Activated CD4-positive, alpha-beta T cell treated with anti-CD3 and anti-CD28 coated beads, Interleukin-2, Interleukin-4, amounts not matched to agents 100 ng/mL and 50 ng/mL, durations not matched to agents 16 hours and 8 hours (primary cell): ENCODE measurements around the gene OLFM2.

Experiments
- DNase-seq: peaks from one replicate; pipeline ENCODE4 v3.0.0-alpha.2; 2020; ENCODE audit warnings: low spot score

The OLFM2 gene

DNA sequence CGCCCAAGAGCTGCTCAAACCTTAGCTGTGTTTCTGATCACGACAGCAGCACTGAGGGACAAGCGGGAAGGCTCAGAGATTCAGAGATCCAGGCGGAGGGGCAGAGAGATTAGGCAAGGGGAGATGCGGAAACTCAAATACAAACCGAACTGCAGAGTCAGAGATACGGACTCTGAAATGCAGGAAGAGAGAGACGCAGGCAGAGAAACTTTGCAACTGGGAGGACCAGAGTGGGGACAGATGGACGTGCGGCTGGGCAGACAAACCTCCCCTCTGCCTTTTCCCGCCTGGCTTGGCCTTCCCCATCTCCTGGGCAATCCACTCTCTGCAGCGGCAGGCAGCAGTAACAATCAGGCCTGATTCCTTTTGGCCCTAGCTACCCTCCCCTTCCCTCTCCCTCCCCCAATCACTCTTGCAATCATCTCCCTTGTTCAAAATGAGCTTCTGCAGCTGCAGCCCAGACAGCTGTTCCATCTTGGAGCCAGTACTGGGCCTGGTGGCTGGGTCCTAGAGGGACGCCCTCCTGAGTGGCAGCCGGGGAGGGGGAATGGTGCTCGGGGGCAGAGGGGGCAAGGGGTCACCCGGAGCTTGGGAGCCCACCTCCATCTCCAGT is 29.7 kb downstream of the OLFM2 start:
- no peak for DNase-seq

DNA sequence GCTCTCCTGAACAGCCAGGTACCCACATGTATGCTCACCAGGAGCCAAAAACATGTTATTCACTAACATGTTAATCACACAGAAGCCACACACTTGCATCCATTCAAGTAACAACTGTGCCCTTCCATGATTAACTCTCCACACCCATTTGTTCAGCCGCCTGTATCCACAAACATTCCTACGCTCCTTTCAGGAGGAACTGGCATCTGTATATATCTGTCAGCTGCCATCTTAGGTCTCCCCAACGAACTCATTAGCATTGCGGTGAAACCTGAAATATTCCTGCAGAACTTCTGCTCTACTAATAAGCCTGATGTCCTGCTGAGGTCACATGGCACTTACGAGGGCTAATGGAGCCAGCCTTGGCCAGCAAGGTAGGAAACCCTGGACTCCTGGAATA is 33.0 kb downstream of the OLFM2 start:
- no peak for DNase-seq

DNA sequence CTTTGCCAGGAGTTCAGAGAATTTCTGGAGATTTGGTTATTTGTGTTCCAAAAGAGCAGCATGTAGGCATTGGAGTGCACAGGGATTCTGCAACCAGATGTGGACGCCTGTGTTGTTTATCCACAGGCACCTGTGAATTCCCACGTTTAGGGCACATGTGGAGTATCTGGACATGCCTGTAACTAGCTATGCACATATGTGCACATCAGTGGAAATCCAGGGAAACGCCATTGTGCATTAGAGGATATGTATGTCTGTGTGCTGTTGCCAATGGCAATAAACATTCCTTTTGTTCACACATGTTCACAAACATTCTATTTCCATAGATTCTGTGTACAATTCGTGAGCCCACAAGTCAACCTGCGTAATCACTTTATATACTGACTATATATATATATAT is 34.7 kb downstream of the OLFM2 start:
- no peak for DNase-seq

DNA sequence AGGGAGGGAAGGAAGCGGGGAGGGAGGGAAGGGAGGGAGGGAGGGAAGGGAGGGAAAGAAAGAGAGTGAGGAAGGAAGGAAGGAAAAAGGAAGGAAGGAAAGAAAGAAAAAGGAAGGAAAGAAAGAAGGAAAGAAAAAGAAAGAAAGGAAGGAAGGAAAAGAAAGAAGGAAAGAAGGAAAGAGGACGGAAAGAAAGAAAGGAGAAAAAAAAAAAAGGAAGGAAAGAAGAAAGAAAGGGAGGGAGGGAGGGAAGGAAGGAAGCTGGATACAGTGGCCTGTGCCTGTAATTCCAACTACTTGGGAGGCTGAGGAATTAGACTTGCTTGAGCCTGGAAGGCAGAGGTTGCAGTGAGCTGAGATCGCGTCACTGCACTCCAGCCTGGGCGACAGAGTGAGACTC is 35.3 kb downstream of the OLFM2 start:
- DNase-seq: no peak

DNA sequence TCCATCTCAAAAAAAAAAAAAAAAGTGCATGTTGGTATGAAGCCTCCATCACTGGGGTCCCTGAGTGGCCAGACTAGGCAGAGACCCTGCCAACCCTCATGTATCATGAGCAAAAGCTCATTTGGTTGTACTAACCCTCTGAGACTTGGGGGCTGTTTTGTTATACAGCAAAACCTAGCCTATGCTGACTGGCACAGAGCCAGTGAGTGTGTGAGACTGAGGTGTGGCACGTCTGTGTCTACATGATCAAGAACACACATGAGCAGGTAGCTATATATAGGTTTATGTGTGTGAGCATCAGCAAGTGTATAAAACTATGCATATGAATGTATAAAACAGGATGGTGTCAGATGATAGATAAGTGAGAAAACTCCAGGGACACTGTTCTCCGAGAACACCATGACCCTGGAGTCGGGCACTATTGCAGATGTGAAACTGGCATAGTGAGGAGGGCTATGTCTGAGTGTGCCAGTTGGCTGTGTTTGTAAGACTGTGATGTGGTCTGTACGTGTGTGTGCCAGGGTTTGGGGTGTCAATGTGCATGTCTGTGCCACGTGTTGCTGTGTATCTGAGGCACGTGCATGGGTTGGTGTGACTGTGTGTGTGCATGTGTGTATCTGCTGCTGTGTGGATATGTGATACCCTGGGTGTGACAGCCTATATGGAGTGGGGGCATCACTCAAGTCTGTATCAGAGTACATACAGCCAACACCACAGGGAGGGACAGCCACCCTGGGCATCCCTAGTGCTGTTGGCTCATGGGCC is 44.5 kb downstream of the OLFM2 start:
- DNase-seq: no peak

DNA sequence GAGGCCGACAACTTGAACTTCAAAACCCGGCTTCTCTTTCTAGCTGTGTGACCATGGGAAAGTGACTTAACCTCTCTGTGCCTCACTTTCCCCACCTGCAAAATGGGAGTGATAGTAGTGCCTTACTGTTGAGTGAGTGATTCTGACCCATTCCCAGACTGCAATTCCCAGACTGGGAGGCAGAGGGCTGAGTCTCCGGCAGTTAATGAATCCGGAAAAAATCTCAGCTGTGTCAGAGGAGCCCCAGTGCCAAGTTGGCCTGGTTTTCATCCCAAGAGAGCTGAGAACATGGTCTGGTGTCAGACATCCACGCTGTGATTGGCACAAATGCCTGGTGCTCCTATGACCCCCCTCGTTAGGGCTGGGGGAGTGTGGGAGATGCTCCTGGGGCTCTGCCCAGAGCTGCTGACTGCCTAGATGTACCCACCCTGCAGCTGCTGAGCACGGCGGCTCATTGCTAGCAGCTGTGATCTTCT is 51.2 kb downstream of the OLFM2 start:
- no peak for DNase-seq

DNA sequence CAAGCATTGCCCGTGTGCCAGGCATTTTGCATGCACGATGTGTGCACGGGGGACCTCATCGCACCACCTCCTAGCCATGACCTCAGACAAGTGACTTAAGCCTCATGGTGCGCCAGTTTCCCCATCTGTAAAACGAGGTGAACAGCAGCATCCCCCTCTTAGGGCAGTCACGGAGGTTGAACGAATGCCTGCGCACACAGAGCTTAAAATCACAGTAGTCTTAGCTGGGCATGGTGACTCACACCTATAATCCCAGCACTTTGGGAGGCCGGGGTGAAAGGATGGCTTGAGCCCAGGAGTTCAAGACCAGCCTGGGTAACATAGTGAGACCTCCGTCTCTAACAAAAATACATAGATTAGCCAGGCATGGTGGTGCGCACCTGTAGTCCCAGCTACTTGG is 52.6 kb downstream of the OLFM2 start:
- DNase-seq: no peak

DNA sequence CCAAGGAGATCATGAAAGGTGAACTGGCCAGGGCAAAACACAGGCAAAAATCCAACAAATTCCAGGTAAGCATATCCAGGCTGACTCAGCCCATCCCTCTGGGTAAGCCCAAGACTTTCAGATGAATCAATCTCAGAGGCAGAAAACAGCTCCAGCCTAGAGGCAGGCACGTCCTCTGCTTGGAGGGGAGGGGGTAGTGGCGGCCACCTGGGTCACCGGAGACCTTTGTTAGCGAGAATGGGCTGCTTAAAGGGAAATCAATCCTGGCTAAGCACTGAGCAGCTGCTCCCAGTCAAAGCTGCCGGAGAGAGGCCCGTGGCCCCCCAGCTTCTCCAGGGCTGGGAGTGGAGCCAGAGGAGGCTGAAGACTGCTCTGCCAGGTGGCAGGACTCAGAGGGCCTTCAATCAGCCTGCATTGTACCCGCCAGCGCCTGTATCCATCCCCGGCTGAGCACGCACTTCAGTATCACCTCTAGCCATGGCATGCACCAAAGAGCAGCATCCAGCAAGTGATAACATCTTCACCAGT is 53.0 kb downstream of the OLFM2 start:
- DNase-seq: no peak

DNA sequence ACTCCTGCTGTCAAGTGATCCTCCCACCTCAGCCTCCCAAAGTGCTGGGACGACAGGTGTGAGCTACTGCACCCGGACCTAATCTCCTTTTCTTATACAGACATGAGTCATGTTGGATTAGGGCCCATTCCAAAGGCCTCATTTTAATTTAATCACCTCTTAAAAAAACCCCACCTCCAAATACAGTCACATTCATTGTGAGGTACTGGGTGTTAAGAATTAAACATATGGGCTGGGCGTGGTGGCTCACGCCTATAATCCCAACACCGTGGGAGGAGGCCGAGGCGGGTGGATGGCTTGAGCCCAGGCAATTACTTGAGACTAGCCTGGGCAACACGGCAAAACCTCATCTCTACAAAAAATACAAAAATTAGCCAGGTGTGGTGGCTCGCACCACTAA is 54.6 kb downstream of the OLFM2 start:
- no peak for DNase-seq

DNA sequence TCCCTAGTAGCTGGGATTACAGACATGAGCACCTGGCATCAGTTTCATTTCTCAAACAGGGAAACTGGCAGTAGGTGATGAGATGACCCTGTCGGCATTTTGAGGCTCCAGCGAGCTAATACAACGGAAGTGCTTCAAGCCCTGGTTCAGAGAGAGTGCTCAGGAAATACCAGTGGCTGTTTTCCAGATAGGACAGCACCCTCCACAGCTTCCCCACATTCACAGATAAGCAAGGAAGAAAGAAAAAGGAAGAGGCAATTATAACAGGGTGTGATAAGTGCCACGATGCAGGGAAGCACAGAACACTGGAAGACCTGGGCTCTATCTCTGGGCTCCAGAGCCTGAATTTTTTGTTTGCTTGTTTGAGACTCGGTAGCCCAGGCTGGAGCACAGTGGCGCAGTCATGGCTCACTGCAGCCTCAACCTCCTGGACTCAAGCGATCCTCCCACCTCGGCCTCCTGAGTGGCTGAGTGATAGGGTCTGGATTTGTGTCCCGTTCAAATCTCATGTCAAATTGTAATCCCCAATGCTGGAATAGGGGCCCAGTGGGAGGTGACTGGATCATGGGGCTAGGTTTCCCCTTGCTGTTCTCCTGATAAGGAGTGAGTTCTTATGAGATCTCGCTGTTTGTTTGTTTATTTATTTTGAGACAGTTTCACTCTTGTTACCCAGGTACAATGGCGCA is 57.7 kb downstream of the OLFM2 start:
- no peak for DNase-seq

DNA sequence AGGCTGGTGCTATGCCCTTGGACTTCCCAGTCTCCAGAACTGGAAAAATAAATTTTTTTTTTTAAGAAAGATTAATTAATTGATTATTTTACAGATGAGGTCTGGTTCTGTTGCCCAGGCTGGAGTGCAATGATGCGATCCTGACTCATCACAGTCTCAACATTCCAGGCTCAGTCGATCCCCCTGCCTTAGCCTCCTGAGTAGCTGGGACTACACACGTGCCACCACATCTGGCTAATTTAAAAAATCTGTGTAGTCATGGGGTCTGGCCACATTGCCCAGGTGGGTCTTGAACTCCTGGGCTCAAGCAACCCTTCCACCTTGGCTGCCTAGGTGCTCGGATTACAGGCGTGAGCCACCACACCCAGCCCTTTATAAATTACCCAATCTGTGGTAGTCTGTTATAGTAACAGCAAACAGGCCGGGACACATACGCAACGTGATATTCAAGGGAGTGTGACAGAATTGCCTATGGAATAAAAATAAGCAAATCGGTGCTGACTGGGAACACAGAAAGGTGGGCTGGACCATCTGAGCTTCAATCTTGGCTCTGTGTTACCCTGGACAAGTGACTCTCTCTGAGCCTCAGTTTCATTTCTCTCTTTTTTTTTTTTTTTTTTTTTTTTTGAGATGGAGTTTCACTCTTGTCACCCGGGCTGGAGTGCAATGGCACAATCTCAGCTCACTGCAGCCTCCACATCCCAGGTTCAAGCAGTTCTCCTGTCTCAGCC is 58.4 kb downstream of the OLFM2 start:
- DNase-seq: no peak

DNA sequence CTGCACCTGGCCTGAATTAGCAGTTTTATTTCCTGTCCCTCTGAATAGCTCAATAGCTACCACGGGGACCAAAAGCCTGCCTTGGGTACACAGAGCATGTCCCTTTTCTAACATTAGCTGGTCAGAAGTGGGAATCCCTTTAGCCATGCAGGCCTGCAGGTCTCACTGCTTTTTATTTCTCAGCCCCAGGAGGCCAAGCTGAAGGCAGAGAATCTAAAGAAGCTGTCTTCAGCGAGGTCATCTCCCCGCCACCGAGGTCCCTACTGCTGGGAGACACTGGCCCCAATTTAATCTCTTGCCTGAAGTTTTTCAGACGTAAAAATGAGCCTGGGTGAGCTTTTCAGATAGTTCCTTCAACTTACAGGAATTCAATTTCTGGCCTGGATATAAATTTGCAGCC is 60.5 kb downstream of the OLFM2 start:
- DNase-seq: no peak

DNA sequence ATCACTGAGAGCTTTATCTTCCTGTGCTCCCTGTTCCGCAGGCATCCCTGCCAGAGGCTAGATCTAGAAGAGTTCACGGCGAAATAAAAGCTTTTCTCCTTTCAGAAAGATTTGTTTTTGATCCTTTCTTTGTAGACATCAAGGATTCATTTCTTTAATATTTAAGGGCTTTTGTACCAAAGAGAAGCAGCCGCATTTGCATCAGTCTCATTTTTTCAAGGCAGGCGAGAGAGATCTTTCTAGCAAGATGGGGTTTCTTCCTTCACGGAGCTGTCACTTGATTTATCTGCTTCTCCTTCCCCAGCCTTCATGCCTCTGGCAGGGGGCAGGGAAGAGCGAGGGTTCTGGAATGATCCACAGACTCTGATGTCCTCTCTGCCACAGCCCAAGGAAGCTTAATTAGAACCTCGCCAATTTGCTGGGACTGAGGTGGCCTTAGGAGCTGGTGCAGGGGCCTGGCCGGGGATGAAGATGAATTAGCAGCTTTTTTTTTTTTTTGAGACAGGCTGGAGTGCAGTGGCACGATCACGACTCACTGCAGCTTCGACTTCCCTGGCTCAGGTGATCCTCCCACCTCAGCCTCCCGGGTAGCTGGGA is 61.2 kb downstream of the OLFM2 start:
- no peak for DNase-seq

DNA sequence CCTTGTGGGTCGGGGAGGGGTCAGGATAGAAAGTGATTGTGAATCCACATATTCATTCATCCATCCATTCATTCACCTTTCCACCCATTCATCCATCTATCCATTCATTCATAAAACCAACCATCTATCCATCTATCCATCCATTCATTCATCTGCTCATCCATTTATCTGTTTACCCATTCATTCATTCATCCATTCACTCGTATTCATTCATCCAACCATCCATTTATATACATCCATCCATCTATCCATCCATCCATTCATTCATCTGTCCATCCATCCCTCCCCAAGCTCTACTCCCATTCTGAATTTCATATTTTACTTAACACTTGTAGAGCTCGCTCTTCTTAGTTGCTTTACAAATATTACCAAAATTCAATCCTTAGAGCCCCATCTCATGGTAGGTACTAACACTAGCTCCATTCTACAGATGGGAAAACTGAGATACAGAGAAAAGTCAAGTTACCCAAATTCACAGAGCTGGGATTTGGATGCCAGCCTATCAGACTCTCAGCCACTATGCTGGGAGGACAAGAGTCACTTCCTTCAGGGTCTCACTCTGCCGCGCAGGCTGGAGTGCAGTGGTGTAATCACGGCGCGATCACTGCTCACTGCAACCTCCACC is 63.6 kb downstream of the OLFM2 start:
- DNase-seq: no peak

DNA sequence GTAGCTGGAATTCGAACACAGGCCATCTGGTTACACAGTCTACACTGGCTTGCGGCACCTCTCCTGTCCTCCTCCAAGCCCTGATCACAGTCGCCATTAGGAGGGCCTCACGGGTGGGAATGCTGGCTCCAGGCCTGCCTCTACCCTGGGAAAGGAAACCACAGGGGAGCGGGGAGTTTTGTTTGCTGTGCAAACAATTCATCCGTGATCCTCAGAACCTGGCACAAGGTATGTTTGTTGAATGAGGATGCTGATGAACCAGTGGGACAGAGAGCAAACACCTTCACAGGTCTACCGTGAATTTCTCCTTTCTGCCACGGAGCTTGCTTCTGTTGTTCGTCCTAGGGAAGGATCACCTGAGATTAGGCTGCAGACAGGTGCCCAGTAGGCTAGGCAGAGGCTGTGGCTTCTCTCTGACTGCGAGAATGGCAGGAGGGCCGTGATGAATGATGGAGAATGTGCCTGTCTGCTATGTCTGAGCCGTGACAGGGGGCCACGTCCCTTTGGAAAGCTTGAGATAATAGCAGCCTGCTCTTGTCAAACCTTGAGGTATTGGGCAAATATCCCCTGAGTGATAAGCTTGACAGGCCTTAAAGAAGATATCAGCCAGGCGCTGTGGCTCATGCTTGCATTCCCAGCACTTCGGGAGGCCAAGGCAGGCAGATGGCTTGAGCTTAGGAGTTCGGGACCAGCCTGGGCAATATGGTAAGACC is 64.5 kb downstream of the OLFM2 start:
- no peak for DNase-seq

DNA sequence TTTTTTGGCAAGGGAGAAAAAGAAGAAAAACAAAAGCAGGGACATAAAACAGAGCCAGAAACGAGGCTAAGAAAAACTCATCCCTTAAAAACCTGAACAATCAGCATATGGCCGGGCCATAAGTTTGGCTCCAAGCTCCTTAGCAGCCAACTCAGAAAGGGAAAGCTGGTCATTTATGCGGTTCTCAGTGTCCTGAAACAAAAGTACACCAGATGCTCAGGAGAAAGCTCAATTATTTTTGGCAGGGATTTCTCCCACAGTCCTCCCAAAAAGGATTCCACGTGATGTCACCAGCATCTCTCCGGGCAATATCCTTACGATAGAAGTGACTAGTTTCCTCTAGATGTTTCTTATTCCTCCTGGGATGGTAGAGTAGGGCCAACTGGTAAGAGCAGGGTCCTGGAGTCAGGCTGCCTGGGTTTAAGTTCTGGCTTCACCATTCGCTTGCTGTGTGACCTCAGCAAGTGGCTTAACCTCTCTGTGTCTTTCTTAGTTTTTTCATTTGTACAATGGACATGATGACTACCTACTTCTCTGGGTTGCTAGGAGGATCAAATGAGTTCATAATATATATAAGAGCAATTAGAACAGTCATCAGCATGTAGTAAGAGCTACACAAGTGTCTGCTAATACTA is 67.2 kb downstream of the OLFM2 start:
- DNase-seq: no peak

DNA sequence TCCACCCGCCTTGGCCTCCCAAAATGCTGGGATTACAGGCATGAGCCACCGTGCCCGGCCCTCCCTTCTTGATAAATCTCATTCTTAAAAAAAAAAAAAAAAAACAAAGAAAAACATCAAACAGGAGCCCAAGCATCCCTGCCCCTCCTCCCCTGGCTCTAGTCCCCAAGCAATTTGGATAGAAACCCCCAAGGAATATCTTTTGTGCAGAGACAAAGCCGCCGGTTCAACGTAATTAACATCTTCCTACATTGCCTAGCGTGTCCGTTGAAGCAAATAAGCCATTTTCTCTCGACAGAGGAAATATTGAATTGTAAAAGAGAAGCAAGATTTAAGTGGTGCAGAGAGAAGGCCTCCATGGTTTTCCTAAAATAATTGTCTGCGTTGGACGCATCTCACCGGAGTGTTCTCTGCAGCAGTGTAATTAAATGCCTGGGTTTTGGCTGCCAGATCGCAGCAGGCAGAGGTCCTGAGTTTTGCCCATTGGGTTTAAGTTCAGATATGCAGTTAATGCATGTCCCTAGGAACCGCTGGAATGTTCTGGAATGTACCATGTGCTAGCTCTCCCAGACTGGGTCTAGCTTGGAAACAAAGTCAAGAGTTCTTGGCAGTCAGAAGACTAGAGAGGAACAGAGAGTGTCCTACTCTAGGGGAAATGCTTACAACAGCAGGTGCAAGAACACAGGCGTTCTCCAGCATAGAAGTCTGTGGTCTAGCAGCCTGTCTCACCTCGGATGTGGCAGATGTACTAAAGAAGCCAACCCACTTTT is 70.4 kb downstream of the OLFM2 start:
- DNase-seq: no peak

DNA sequence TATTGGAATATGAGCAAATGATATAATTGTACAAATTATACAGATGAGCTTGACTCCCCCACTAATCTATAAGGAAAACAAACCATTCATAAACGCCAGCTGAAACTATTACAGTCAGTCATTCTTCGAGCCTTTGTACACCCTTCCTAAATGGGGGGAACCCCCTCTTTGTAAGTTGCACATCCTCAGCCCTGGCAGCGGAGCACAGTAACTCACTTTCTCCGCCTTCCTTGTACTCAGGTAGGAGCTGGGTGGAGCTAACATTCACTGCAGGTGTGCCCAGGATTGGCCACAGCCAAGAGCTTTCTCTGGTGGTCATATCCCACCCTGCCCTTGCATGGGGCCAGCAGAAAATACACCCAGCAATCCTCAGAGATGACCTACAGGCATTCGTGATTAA is 72.6 kb downstream of the OLFM2 start:
- no peak for DNase-seq

DNA sequence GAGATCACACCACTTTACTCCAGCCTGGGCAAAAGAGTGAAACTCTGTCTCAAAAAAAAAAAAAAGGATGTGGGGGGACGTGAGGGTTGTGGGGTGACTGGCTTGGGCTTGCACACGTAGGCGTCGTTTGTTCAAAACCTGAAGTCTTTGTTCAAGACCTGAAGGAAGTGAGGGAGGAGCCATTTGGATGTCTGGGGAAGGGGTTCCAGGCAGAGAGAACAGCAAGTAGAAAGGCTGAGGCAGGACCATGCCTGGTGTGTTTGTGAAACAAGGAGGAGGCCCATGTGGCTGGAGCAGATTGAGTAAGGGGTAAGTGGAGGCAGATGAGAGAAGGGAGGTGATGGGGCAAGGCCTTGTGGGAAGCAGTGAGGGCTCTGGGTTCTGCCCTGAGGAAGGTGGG is 73.4 kb downstream of the OLFM2 start:
- no peak for DNase-seq

DNA sequence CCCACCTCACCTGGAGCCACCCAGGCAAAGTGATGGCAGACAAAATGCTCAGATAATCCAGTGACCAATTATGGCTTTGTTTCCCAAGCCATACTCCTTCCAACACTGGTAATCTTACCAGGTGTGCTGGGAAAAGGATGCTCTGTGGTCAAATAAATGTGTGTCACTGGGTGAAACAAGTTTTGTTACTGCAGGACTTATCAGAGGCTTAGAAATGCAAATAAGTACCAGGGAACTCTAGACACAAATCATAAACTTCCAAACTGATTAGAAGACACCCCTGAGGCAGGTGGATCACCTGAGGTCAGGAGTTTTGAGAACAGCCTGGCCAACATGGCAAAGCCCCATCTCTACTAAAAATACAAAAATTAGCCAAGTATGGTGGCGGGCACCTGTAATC is 74.8 kb downstream of the OLFM2 start:
- no peak for DNase-seq
